SKM-1 (cell line): Measurements from ENCODE around the gene OR4C5.
"Not testable (repeated sequence)": the region's sequence is repeated elsewhere in the genome, so short reads cannot be mapped to it uniquely, and the experiment has no call there.

Experiments used
- DNase-seq: peaks from one replicate; lab custom pipeline; 2025; ENCODE audit not compliant: unreplicated experiment; lab: John Stamatoyannopoulos, UW

Gene OR4C5

GRCh38 chr11:48366365-48366764 lies at the start of gene OR4C5:
OR4C5 (minus strand) TSS chr11:48366465; CDS start chr11:48366465, 0 bp downstream.
- DNase-seq, result no peak

- no peak for DNase-seq
These were observed 18.4 kb upstream of the OR4C5 start for GRCh38 chr11:48384670-48385069.

DNA sequence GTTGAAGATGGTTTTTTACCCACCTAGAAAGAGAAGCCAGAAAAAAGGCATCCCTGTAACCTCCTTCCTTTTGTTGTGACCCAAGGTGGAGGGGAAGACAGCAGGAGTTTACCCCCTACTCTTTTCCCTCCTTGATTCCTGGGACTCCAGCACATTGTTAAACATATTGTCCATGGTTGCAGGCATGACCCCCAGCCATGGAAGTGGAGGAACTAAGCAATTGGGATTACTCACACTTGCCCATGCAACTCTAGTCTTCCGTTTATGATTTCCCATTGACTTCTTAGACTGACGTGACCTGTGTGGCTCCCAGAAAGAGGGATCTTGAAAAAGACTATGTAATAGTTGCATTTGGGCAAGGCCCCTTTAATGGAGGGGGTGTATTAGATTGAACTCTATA lies 17.9 kb upstream of the OR4C5 start:
- DNase-seq, result not testable (repeated sequence)

DNA sequence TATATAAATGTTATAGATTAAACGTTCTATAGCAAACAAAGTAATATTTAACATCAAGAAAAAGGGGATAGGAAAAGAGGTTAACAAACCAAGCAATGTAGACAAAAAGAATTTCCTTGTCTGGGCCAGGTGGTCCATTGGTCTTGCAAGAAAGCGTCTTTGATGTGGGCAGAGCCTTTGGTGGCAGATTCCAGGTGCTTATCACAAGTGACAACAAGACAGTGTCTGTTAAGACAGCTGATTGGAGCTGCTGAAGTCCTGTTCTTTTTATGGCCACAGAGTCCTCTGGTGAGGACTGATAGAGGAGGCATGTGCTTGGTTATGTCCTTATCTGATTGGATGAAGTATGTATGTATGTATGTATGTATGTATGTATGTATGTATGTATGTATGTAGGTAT lies 5.0 kb downstream of the OR4C5 start:
- not testable (repeated sequence) for DNase-seq

- DNase-seq, result no peak
These were observed 11.6 kb downstream of the OR4C5 start for GRCh38 chr11:48354677-48355076.

- no peak for DNase-seq
These were observed 12.3 kb downstream of the OR4C5 start for GRCh38 chr11:48354013-48354412.

DNA sequence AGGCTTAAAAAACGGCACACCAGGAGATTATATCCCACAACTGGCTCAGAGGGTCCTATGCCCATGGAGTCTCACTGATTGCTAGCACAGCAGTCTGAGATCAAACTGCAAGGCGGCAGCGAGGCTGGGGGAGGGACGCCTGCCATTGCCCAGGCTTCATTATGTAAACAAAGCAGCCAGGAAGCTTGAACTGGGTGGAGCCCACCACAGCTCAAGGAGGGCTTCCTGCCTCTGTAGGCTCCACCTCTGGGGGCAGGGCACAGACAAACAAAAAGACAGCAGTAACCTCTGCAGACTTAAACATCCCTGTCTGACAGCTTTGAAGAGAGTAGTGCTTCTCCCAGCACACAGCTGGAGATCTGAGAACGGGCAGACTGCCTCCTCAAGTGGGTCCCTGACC lies 20.0 kb downstream of the OR4C5 start:
- not testable (repeated sequence) for DNase-seq

DNA sequence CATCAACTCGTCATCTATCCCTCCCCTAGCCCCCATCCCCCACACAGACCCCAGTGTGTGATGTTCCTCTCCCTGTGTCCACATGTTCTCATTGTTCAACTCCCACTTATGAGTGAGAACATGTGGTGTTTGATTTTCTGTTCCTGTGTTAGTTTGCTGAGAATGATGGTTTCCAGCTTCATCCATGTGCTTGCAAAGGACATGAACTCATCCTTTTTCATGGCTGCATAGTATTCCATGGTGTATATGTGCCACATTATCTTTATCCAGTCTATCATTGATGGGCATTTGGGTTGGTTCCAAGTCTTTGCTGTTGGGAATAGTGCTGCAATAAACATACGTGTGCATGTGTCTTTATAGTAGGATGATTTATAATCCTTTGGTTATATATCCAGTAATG lies 23.8 kb downstream of the OR4C5 start:
- not testable (repeated sequence) for DNase-seq

DNA sequence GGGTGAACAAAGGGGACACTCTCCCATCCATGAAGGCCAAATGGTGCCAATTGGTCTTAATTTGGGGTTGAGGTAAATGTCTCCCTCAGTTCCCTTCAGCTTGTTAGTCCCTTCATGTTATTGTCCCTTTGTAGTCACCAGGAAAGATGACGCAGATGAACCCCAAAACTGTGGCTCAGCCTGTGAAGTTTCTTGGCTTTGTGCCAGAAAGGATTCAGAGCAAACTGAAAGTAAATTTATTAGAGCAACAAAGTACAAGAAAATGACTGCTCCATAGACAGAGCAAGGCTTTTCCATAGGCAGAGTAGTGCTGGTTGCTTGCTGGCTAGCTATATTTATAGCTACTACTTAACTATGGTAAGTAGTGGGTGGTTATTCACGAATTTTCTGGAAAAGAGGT lies 24.8 kb downstream of the OR4C5 start:
- no peak for DNase-seq

DNA sequence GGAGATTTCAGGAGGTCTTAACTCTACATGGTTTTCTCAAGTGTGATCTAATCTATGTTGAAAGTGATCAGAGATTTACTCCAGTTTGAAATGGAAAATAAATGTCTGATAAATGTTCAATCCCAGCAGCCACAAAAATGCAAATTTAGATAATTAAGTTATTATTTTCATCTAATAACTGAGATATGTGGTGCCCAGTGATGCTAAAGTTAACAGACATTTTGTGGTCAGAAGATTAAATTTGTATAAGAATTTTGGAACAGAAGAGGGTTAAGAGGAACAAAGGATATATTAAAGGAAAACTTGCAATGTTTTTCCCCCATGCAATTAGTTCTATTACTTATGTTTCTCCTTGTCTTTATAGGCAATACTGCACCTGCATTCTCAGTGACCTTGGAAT lies 41.6 kb downstream of the OR4C5 start, which contains the start of gene OR4C3:
TSS of gene OR4C3 (plus strand) at position 301 of the 400 bp plus-strand sequence. CDS start 102 bp downstream, outside the sequence.
- DNase-seq, result not testable (repeated sequence)

GRCh38 chr11:48319813-48320212 lies 46.5 kb downstream of the OR4C5 start:
- DNase-seq, result not testable (repeated sequence)
